Endothelial cell (in vitro differentiated cells): Measurements from ENCODE around the gene SMAD6. TPM values are rescaled to one million over a fixed set of nuclear protein-coding genes. Genes with fewer than 3 reads are reported as not detected.
"Not testable (repeated sequence)": the region's sequence is repeated elsewhere in the genome, so short reads cannot be mapped to it uniquely, and the experiment has no call there.

Experiments used
- DNase-seq: peaks from one replicate; pipeline ENCODE4 v3.0.0; 2021; ENCODE audit warnings: low spot score
- H3K27ac Mint-ChIP-seq: one replicate; pipeline ENCODE4 v1.8.0; 2021; ENCODE audit warnings: mixed read lengths, inconsistent platforms; ENCODE audit not compliant: unreplicated experiment
- H3K27me3 Mint-ChIP-seq: one replicate; pipeline ENCODE4 v1.8.0; 2021; ENCODE audit warnings: mild to moderate bottlenecking, moderate library complexity, mixed read lengths, inconsistent platforms; ENCODE audit not compliant: unreplicated experiment
- H3K36me3 Mint-ChIP-seq: one replicate; pipeline ENCODE4 v1.8.0; 2021; ENCODE audit warnings: mild to moderate bottlenecking, low read depth, mixed read lengths, inconsistent platforms; ENCODE audit not compliant: unreplicated experiment
- H3K4me1 Mint-ChIP-seq: one replicate; pipeline ENCODE4 v1.8.0; 2021; ENCODE audit warnings: mild to moderate bottlenecking, mixed read lengths, inconsistent platforms; ENCODE audit not compliant: unreplicated experiment
- H3K4me3 Mint-ChIP-seq: one replicate; pipeline ENCODE4 v1.8.0; 2021; ENCODE audit warnings: mild to moderate bottlenecking, mixed read lengths, inconsistent platforms; ENCODE audit not compliant: unreplicated experiment
- H3K9me3 Mint-ChIP-seq: one replicate; pipeline ENCODE4 v1.8.0; 2021; ENCODE audit warnings: mixed read lengths, inconsistent platforms; ENCODE audit not compliant: unreplicated experiment
- CTCF ChIP-seq: fragments of 200-600 bp; sonication (generic); IDR thresholded peaks from one replicate; pipeline ENCODE4 v1.5.0; 2021; ENCODE audit warnings: antibody characterized with exemption; ENCODE audit not compliant: unreplicated experiment
- total RNA-seq: library from RNA; stranded (reverse); fragmentation: NEBNext Ultra II Directional; extraction: Animal tissue kit (Norgen Biotek cat#: 25700); gene quantifications from one replicate; pipeline ENCODE4 v1.2.1, GENCODE V29; 2021; ENCODE audit not compliant: unreplicated experiment

Gene SMAD6
- total RNA-seq, 1 donor from 2014 or later: 21.3 TPM

- Mint-ChIP-seq H3K4me1 (peaks cover 7% of the 10 kb centered on the region), H3K9me3 (peaks cover 3% of the 10 kb centered on the region), H3K27me3 (peaks cover 2% of the 10 kb centered on the region), H3K27ac (no peak overlapping the region), H3K36me3 (peaks cover 3% of the 10 kb centered on the region), H3K4me3 (no peak overlapping the region)
- peak; percentile 35 for TF ChIP-seq CTCF
- no peak for DNase-seq
These were observed 16.3 kb upstream of the SMAD6 start for GRCh38 chr15:66685638-66686150.

- H3K36me3 Mint-ChIP-seq, H3K4me1 Mint-ChIP-seq, H3K27me3 Mint-ChIP-seq, H3K9me3 Mint-ChIP-seq, DNase-seq, H3K4me3 Mint-ChIP-seq, H3K27ac Mint-ChIP-seq: not testable (repeated sequence)
These were observed 11.1 kb upstream of the SMAD6 start for GRCh38 chr15:66690912-66691311.

- Mint-ChIP-seq H3K4me3 (no peak overlapping the region), H3K36me3 (no peaks in the 10 kb centered on the region), H3K9me3 (no peaks in the 10 kb centered on the region), H3K27ac (no peak overlapping the region), H3K4me1 (peaks cover 5% of the 10 kb centered on the region), H3K27me3 (peaks cover 4% of the 10 kb centered on the region)
- no peak for DNase-seq
- no peak for TF ChIP-seq CTCF
These were observed 10.3 kb upstream of the SMAD6 start for GRCh38 chr15:66691727-66692126.

GRCh38 chr15:66692391-66692790, 9.6 kb upstream of the SMAD6 start:
- no peak for TF ChIP-seq CTCF
- H3K4me1 Mint-ChIP-seq: peaks cover 7% of the 10 kb centered on the region
- no peaks in the 10 kb centered on the region for H3K9me3 Mint-ChIP-seq
- no peak overlapping the region for H3K27ac Mint-ChIP-seq
- DNase-seq: no peak
- no peak overlapping the region for H3K4me3 Mint-ChIP-seq
- H3K36me3 Mint-ChIP-seq: no peaks in the 10 kb centered on the region
- peaks cover 4% of the 10 kb centered on the region for H3K27me3 Mint-ChIP-seq

GRCh38 chr15:66692808-66693596, 9.0 kb upstream of the SMAD6 start:
- DNase-seq: no peak
- TF ChIP-seq CTCF: no peak
- H3K4me1 Mint-ChIP-seq: peaks cover 7% of the 10 kb centered on the region
- H3K9me3 Mint-ChIP-seq: no peaks in the 10 kb centered on the region
- H3K36me3 Mint-ChIP-seq: no peaks in the 10 kb centered on the region
- H3K27ac Mint-ChIP-seq: peak overlapping the region; percentile 5
- no peak overlapping the region for H3K4me3 Mint-ChIP-seq
- H3K27me3 Mint-ChIP-seq: peaks cover 4% of the 10 kb centered on the region
